ENCODE measurements around the gene TBC1D21.

DNA sequence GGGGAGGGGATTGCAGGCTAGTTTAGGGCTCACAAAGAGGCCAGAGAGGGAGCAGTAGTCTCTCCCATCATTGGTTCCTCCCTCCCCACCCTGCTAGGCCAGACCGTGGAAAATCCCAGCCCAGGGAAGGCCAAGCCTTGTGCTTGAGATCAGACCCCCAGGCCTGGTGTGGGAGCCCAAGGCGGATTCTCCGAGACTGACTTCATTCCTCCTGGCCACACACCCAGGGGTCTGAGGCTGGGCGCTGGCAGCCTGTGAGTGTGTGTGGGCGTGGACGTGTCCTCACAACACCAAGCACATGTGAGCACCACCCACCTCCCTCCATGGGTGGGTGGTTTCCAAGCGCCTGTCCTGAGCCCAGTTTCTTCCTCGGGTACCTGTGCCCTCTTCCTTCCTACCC lies 57.0 kb downstream of the TBC1D21 start:
- TF ChIP-seq CTCF (optimal IDR thresholded peaks at IDR 0.05 in 1 of 3, IDR thresholded peaks at IDR 0.05 in 1 of 3, conservative IDR thresholded peaks at IDR 0.05 in 1 of 3; ENCODE audit: extremely low read depth in 1 of 3, insufficient read depth in 2 of 3, low read length in 3 of 3), result no peak
- no peak for TF ChIP-seq EZH2 (IDR thresholded peaks at IDR 0.05; ENCODE audit: low read length)
